GM12878 (cell line): ENCODE measurements around the gene KDELR1. TPM values are rescaled to one million over a fixed set of nuclear protein-coding genes. Genes with fewer than 3 reads are reported as not detected.

Experiments used
- ASH2L ChIP-seq: fragments of 300-600, 200-600 bp; sonication (generic); IDR thresholded peaks from 2 replicates; pipeline ENCODE4 v1.6.1; 2017; ENCODE audit warnings: low read depth, mild to moderate bottlenecking, borderline replicate concordance
- CBFB ChIP-seq: IDR thresholded peaks from 2 replicates; pipeline ENCODE4 v1.6.1; 2016; ENCODE audit warnings: antibody characterized with exemption, low read depth
- CBX5 ChIP-seq: sonication (generic); IDR thresholded peaks from 2 replicates; pipeline ENCODE4 v1.6.1; 2016; ENCODE audit warnings: low read depth, moderate library complexity, mild to moderate bottlenecking, inconsistent platforms
- CHD4 ChIP-seq: fragments of 200-600 bp; sonication (generic); IDR thresholded peaks from 2 replicates; pipeline ENCODE4 v1.6.1; 2016; ENCODE audit warnings: mild to moderate bottlenecking
- EGR1 ChIP-seq, 2 experiments: IDR thresholded peaks; 1 replicate in 1 of 2; 2 replicates in 1 of 2; pipeline ENCODE4 v1.6.1; 2011 to 2012; ENCODE audit warnings: low read depth in 2 of 2, low read length in 2 of 2, borderline replicate concordance in 1 of 2, mild to moderate bottlenecking in 1 of 2, moderate library complexity in 1 of 2
- ESRRA ChIP-seq: IDR thresholded peaks from 2 replicates; pipeline ENCODE4 v1.6.1; 2012; ENCODE audit warnings: mild to moderate bottlenecking, low read length, improper control_type of control experiment
- JUNB ChIP-seq: IDR thresholded peaks from 2 replicates; pipeline ENCODE4 v1.6.1; 2016; ENCODE audit warnings: antibody characterized with exemption, mild to moderate bottlenecking
- KLF5 ChIP-seq: fragments of 450-650 bp; IDR thresholded peaks from 2 replicates; pipeline ENCODE4 v1.6.1; 2014; ENCODE audit warnings: mild to moderate bottlenecking; ENCODE audit not compliant: partially characterized antibody
- MYB ChIP-seq: fragments of 150-350 bp; IDR thresholded peaks from 2 replicates; pipeline ENCODE4 v1.6.1; 2014; ENCODE audit warnings: mild to moderate bottlenecking, low read depth, low read length, borderline replicate concordance
- NRF1 ChIP-seq: conservative IDR thresholded peaks from 2 replicates; pipeline ENCODE4 v1.6.1; 2011; ENCODE audit warnings: mild to moderate bottlenecking, low read depth, low read length, improper control_type of control experiment
- PML ChIP-seq: IDR thresholded peaks from 2 replicates; pipeline ENCODE4 v1.6.1; 2012; ENCODE audit warnings: low read length, inconsistent platforms
- POLR2A ChIP-seq: IDR thresholded peaks from 2 replicates; pipeline ENCODE4 v1.6.1; 2011; ENCODE audit warnings: low read depth, mild to moderate bottlenecking, low read length
- RAD21 ChIP-seq: IDR thresholded peaks from 2 replicates; pipeline ENCODE4 v1.6.1; 2011; ENCODE audit warnings: mild to moderate bottlenecking, low read depth, low read length, moderate library complexity; ENCODE audit not compliant: insufficient read depth
- RAD51 ChIP-seq: fragments of 450-650 bp; IDR thresholded peaks from 2 replicates; pipeline ENCODE4 v1.6.1; 2016; ENCODE audit warnings: moderate library complexity, mild to moderate bottlenecking, inconsistent platforms
- RCOR1 ChIP-seq: conservative IDR thresholded peaks from 2 replicates; pipeline ENCODE4 v1.6.1; 2012; ENCODE audit warnings: low read depth, low read length, improper control_type of control experiment
- RFX5 ChIP-seq: IDR thresholded peaks from 2 replicates; pipeline ENCODE4 v1.6.1; 2011; ENCODE audit warnings: low read depth, low read length, improper control_type of control experiment
- TARDBP ChIP-seq: IDR thresholded peaks from 2 replicates; pipeline ENCODE4 v1.6.1; 2016; ENCODE audit warnings: borderline replicate concordance
- ZBED1 ChIP-seq: IDR thresholded peaks from 2 replicates; pipeline ENCODE4 v1.6.1; 2016; ENCODE audit warnings: borderline replicate concordance
- ZNF274 ChIP-seq: IDR thresholded peaks from one replicate; pipeline ENCODE4 v1.8.0; 2011; ENCODE audit not compliant: insufficient read length, insufficient read depth
- polyA plus RNA-seq, 11 experiments: library from polyadenylated mRNA; depleted of rRNA in 4 of 11; unstranded in 6 of 11; stranded (reverse) in 5 of 11; fragments of >200 nt; fragmentation: Nextera tagmentation in 4 of 11; fragmentation: Illumina TruSeq in 1 of 11; extraction: Ambion mirVana in 4 of 11; extraction: Trizol in 1 of 11; gene quantifications; 1 replicate in 1 of 11; 2 replicates in 10 of 11; pipeline versions ENCODE4 v1.2.1 to v1.2.3, GENCODE V29; 2011 to 2016; ENCODE audit warnings: inconsistent platforms in 2 of 11, missing spikeins in 2 of 11, low read depth in 1 of 11
- total RNA-seq, 4 experiments: library from RNA; depleted of rRNA in 3 of 4; stranded (reverse); fragments of >200 nt in 3 of 4; fragmentation: Illumina TruSeq in 1 of 4; extraction: Trizol in 1 of 4; gene quantifications; 2 replicates each; pipeline versions ENCODE4 v1.2.1 to v1.2.3, GENCODE V29; 2013 to 2021
- TF ChIP-seq, protein P1 (sequence below): fragments of 450-650 bp; IDR thresholded peaks from 2 replicates; pipeline ENCODE4 v1.6.1; 2018; ENCODE audit warnings: borderline replicate concordance, mild to moderate bottlenecking; ENCODE audit not compliant: partially characterized antibody
- TF ChIP-seq, protein P2 (sequence below): fragments of 450-650 bp; IDR thresholded peaks from 2 replicates; pipeline ENCODE4 v1.6.1; 2016; ENCODE audit warnings: mild to moderate bottlenecking
- TF ChIP-seq, protein P3 (sequence below): fragments of 450-650 bp; IDR thresholded peaks from 2 replicates; pipeline ENCODE4 v1.6.1; 2017; ENCODE audit warnings: mild to moderate bottlenecking, moderate library complexity
- TF ChIP-seq, protein P4 (sequence below): fragments of 450-650 bp; IDR thresholded peaks from 2 replicates; pipeline ENCODE4 v1.6.1; 2017; ENCODE audit warnings: mild to moderate bottlenecking

KDELR1 gene
- total and polyA plus RNA-seq, 10 of the 15 experiments (the other 5 are each of a cell fraction or from before 2014, with no cell fraction given) = 2.3 to 71.0 (median 45.2) TPM

DNA sequence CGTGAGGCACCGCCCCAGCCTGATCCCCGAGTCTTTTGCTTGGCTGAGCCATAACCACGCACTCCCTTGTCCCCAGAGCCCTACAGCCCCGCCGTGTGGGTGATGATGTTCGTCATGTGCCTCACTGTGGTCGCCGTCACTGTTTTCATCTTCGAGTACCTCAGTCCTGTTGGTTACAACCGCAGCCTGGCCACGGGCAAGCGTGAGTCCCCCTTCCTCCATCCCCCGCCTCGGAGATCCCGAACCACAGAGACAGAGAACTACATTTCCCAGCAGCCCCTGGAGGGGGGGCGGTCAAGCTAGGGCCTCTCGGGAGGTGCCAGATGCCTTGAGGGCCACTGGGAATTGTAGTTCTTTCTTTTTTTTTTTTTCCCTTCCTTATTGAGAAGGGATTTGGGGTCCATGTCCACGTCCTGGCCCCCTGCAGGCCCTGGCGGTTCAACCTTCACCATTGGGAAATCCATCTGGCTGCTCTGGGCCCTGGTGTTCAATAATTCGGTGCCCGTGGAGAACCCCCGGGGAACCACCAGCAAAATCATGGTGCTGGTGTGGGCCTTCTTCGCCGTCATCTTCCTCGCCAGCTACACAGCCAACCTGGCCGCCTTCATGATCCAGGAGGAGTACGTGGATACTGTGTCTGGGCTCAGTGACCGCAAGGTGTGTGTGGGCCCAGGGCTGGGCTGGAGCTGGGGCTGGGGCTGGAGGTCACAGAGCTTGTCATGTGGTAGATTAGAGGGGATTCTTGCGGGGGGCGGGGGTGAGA is 28.0 kb upstream of the KDELR1 start (continued):
- TF ChIP-seq, protein P1, sequence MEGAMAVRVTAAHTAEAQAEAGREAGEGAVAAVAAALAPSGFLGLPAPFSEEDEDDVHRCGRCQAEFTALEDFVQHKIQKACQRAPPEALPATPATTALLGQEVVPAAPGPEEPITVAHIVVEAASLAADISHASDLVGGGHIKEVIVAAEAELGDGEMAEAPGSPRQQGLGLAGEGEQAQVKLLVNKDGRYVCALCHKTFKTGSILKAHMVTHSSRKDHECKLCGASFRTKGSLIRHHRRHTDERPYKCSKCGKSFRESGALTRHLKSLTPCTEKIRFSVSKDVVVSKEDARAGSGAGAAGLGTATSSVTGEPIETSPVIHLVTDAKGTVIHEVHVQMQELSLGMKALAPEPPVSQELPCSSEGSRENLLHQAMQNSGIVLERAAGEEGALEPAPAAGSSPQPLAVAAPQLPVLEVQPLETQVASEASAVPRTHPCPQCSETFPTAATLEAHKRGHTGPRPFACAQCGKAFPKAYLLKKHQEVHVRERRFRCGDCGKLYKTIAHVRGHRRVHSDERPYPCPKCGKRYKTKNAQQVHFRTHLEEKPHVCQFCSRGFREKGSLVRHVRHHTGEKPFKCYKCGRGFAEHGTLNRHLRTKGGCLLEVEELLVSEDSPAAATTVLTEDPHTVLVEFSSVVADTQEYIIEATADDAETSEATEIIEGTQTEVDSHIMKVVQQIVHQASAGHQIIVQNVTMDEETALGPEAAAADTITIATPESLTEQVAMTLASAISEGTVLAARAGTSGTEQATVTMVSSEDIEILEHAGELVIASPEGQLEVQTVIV = no peak
- TF ChIP-seq POLR2A = no peak
- TF ChIP-seq KLF5 = peak; percentile 58
- no peak for TF ChIP-seq ESRRA
- TF ChIP-seq ASH2L = no peak
- TF ChIP-seq NRF1 = no peak
- no peak for TF ChIP-seq RAD21
- TF ChIP-seq JUNB = no peak
- TF ChIP-seq ZNF274 = no peak
- TF ChIP-seq CBFB = peak; percentile 79
- TF ChIP-seq RAD51 = no peak
- TF ChIP-seq EGR1 (IDR thresholded peaks at IDR 0.05; ENCODE audit: borderline replicate concordance in 1 of 2, low read depth in 2 of 2, low read length in 2 of 2) = peak in 1 of 2 experiments; percentile 47; a peak in 1 of 3 replicates
- peak; percentile 97 for TF ChIP-seq TARDBP
- no peak for TF ChIP-seq RFX5
- no peak for TF ChIP-seq CHD4
- no peak for TF ChIP-seq CBX5
- TF ChIP-seq RCOR1 = no peak
- TF ChIP-seq MYB = no peak
- TF ChIP-seq PML = no peak
- TF ChIP-seq, protein P2, sequence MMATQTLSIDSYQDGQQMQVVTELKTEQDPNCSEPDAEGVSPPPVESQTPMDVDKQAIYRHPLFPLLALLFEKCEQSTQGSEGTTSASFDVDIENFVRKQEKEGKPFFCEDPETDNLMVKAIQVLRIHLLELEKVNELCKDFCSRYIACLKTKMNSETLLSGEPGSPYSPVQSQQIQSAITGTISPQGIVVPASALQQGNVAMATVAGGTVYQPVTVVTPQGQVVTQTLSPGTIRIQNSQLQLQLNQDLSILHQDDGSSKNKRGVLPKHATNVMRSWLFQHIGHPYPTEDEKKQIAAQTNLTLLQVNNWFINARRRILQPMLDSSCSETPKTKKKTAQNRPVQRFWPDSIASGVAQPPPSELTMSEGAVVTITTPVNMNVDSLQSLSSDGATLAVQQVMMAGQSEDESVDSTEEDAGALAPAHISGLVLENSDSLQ = 0 out of 2 replicates have a peak, but pooled peaks have one; percentile 2
- TF ChIP-seq, protein P3, sequence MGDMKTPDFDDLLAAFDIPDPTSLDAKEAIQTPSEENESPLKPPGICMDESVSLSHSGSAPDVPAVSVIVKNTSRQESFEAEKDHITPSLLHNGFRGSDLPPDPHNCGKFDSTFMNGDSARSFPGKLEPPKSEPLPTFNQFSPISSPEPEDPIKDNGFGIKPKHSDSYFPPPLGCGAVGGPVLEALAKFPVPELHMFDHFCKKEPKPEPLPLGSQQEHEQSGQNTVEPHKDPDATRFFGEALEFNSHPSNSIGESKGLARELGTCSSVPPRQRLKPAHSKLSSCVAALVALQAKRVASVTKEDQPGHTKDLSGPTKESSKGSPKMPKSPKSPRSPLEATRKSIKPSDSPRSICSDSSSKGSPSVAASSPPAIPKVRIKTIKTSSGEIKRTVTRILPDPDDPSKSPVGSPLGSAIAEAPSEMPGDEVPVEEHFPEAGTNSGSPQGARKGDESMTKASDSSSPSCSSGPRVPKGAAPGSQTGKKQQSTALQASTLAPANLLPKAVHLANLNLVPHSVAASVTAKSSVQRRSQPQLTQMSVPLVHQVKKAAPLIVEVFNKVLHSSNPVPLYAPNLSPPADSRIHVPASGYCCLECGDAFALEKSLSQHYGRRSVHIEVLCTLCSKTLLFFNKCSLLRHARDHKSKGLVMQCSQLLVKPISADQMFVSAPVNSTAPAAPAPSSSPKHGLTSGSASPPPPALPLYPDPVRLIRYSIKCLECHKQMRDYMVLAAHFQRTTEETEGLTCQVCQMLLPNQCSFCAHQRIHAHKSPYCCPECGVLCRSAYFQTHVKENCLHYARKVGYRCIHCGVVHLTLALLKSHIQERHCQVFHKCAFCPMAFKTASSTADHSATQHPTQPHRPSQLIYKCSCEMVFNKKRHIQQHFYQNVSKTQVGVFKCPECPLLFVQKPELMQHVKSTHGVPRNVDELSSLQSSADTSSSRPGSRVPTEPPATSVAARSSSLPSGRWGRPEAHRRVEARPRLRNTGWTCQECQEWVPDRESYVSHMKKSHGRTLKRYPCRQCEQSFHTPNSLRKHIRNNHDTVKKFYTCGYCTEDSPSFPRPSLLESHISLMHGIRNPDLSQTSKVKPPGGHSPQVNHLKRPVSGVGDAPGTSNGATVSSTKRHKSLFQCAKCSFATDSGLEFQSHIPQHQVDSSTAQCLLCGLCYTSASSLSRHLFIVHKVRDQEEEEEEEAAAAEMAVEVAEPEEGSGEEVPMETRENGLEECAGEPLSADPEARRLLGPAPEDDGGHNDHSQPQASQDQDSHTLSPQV = no peak
- TF ChIP-seq, protein P4, sequence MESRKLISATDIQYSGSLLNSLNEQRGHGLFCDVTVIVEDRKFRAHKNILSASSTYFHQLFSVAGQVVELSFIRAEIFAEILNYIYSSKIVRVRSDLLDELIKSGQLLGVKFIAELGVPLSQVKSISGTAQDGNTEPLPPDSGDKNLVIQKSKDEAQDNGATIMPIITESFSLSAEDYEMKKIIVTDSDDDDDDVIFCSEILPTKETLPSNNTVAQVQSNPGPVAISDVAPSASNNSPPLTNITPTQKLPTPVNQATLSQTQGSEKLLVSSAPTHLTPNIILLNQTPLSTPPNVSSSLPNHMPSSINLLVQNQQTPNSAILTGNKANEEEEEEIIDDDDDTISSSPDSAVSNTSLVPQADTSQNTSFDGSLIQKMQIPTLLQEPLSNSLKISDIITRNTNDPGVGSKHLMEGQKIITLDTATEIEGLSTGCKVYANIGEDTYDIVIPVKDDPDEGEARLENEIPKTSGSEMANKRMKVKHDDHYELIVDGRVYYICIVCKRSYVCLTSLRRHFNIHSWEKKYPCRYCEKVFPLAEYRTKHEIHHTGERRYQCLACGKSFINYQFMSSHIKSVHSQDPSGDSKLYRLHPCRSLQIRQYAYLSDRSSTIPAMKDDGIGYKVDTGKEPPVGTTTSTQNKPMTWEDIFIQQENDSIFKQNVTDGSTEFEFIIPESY = no peak
- no peak for TF ChIP-seq ZBED1
